Activated gamma-delta T cell treated with Interleukin-2 at 50 U/mL for 16 hours (primary cell): ENCODE results near the gene WHAMM.
"Not testable (repeated sequence)": the region's sequence is repeated elsewhere in the genome, so short reads cannot be mapped to it uniquely, and the experiment has no call there.

Experiments
- DNase-seq: peaks from one replicate; pipeline ENCODE4 v3.0.0-alpha.2; 2020

The WHAMM gene, protein sequence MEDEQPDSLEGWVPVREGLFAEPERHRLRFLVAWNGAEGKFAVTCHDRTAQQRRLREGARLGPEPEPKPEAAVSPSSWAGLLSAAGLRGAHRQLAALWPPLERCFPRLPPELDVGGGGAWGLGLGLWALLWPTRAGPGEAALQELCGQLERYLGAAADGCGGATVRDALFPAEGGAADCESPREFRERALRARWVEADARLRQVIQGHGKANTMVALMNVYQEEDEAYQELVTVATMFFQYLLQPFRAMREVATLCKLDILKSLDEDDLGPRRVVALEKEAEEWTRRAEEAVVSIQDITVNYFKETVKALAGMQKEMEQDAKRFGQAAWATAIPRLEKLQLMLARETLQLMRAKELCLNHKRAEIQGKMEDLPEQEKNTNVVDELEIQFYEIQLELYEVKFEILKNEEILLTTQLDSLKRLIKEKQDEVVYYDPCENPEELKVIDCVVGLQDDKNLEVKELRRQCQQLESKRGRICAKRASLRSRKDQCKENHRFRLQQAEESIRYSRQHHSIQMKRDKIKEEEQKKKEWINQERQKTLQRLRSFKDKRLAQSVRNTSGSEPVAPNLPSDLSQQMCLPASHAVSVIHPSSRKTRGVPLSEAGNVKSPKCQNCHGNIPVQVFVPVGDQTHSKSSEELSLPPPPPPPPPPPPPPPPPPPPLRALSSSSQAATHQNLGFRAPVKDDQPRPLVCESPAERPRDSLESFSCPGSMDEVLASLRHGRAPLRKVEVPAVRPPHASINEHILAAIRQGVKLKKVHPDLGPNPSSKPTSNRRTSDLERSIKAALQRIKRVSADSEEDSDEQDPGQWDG

DNA sequence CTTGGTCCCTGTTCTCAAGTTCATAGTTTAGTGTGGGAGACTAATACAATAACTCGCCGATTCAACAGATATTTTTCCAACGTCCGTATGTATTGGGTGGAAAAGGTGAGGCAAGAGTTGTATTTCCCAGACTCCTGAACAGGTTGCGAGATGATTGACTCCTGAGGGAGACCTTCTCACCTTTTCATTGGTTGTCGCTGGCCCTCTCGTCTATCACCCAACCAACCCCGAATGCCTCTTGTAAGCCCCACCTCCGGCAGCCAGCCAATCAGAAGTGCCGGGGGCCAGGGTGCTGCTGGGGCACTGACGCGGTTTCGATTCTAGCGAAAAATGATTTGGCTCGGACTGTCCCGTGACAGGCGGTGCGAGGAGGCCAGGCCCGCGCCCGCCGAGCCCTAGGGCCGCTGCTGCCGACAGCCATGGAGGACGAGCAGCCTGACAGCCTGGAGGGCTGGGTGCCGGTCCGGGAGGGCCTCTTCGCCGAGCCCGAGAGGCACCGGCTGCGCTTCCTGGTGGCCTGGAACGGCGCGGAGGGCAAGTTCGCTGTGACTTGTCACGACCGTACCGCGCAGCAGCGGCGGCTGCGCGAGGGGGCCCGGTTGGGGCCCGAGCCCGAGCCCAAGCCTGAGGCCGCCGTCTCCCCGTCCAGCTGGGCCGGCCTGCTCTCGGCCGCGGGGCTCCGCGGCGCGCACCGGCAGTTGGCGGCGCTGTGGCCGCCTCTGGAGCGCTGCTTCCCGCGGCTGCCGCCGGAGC is at the start of gene WHAMM:
Gene WHAMM, plus strand, starts transcription at position 321 of the 753 bp plus-strand sequence. Its CDS starts 99 bp downstream, at position 420.
- peak; percentile 93 for DNase-seq

DNA sequence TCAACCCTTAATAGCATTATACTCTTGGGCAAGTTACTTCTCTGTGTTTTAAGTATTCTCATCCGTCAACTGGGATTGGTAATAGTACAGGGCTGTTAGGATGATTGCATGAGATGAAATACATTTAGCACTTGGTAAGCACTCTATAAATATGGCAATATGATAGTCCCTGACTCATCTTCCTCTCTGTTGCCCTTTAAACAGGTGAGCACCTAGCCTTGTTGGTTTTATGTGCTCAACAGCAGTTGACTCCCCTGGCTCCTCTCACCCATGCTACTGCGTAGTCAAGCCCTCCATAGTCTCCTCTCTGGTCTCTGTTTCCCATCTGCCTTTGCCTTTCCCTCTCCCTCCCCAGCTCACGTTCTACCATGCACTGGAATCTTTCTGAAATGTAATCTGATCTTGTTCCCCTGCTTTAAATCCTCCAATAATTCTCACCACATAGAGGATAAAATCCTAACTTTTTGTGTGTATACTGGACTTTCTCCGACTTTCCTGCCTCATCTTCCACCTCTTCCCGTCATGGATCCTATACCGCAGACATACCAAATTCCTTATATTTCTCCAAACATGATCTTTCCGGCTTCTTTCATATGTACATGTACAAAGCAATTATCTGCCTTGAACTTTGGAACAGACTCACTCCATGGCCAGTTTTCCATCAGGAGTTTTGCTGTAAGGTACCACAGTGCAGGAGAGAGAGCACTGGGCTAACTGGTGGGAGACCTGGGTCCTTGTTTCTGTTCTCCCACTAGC is 45.9 kb upstream of the WHAMM start:
- DNase-seq, result no peak

- no peak for DNase-seq
These were observed 45.3 kb upstream of the WHAMM start for GRCh38 chr15:82764117-82764490.

GRCh38 chr15:82764740-82765139 is 44.7 kb upstream of the WHAMM start:
- no peak for DNase-seq

DNA sequence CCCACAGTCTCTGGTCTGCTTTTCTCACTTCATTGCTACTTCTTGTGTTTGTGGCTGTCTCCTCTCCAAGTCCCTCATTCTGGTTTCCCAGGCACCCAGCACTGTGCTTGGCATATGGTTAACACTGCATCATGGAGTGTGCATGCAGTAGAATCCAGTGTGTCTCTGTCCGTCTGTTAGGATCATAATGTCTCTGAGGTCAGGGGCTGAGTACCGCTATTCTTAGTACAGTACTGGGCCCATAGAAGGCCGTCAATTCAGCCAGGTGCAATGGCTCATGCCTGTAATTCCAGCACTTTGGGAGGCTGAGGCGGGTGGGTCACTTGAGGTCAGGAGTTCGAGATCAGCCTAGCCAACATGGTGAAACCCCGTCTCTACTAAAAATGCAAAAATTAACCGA is 43.2 kb upstream of the WHAMM start:
- not testable (repeated sequence) for DNase-seq

GRCh38 chr15:82767163-82767829 is 42.1 kb upstream of the WHAMM start:
- DNase-seq, result no peak

- DNase-seq, result no peak
These were observed 40.9 kb upstream of the WHAMM start for GRCh38 chr15:82768414-82769054.

GRCh38 chr15:82771789-82772607 is 37.4 kb upstream of the WHAMM start:
- DNase-seq, result no peak

DNA sequence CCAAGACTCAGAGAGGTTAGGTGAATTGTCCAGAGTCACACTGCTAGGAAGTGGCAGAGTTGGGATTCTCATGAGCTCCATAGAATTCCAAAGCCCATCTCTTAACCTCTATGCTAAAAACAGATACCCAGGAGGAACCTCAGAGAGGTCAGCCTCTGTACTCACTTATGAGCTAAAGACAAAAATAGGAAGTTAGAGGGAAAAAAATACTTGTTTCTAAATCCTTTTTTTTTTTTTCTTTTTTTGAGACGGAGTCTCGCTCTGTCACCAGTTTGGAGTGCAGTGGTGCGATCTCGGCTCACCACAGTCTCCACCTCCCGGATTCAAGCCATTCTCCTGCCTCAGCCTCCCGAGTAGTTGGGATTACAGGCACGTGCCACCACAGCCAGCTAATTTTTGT is 34.9 kb upstream of the WHAMM start:
- no peak for DNase-seq

DNA sequence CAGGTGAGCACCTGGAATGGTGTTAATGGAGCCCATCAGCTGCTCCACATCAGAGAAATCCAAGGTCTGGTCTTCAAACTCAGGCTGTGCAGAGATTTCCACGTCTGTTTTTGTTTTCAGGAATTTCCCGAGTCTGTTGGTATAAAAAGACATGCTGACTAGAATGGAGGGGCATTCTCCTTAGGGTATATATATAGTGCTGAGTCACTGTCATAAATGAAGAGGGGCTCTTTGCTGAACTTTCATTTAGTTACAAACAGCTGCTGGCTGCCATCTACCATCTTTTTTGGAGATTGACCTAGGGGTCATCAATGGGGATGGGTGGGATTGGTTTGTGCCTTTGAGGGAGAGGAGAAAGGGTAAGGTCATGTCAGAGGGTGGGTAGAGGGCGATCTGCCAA is 30.7 kb upstream of the WHAMM start:
- no peak for DNase-seq

- no peak for DNase-seq
These were observed 28.1 kb upstream of the WHAMM start for GRCh38 chr15:82781349-82781748.

GRCh38 chr15:82788496-82788895 is 20.9 kb upstream of the WHAMM start:
- DNase-seq, result no peak

- DNase-seq, result no peak
These were observed 19.9 kb upstream of the WHAMM start for GRCh38 chr15:82789491-82789890.

GRCh38 chr15:82790321-82790720 is 19.1 kb upstream of the WHAMM start:
- no peak for DNase-seq

DNA sequence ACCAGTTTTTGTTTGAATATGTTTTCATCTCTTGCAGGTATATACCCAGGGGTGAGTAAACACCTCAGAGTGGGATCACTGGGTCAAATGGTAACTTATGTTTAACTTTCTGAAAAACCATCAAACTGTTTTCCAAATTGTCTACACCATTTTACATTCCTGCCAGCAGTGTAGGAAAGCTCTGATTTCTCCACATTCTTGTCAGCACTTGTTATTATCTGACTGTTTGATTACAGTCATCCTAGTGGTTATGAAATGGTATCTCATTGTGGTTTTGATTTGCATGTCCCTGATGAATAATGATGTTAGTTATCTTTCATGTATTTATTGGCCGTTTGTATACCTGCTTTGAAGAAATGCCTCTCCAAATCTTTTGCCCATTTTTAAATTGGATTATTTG is 17.4 kb upstream of the WHAMM start:
- DNase-seq, result no peak

GRCh38 chr15:82793737-82794136 is 15.7 kb upstream of the WHAMM start:
- no peak for DNase-seq

- DNase-seq, result no peak
These were observed 11.3 kb upstream of the WHAMM start for GRCh38 chr15:82798104-82798503.

DNA sequence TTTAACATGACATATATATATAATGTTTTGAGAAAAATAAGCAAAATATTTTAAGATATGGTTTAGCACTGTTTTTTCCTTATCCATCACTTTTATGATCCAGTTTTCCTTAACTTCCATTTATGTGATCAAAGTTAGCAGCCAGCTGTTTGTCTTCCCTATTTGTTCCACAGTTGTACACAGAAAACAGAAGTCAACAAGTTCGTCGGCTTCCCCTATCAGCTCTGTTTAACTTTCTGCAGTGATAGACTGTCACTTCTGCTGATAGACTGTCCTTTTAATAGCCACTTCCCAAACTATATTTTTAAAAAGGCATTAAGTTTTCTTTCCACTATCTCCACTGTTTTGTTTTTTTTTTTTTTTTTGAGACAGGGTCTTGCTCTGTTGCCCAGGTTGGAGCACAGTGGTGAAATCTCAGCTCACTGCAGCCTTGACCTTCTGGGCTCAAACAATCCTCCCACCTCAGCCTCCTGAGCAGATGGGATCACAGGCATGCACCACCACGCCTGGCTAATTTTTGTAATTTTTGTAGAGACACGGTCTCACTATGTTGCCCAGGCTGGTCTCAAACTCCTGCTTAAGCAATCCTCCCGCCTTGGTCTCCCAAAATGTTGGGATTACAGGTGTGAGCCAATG is 10.8 kb upstream of the WHAMM start:
- no peak for DNase-seq

GRCh38 chr15:82799183-82799841 is 10.1 kb upstream of the WHAMM start:
- DNase-seq, result no peak

DNA sequence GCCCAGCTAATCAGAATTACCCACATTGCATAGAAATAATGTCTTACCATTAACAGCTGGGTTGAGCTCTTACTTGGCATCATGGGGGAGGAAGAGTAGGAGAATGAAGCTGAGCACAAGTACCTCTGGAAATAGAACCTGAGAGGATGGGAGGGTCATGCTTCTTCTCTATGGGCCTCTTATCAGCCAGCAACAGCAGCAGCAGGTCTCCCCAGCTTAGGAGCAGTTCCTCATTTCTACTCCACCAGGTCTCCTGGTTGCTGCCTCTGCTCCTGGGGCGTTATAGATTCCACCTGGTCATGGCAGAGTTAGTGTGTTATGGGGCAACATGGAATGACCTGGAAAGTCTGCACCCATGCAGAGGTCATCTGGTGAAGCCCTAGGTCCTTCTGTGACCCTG is 6.9 kb upstream of the WHAMM start:
- DNase-seq, result no peak
